Nephron progenitor cell (in vitro differentiated cells): ENCODE results near the gene BMPR1A.

Source experiments
- DNase-seq: peaks from one replicate; pipeline ENCODE4 v3.0.0; 2021
- H3K27ac Mint-ChIP-seq: 2 replicates; pipeline ENCODE4 v1.8.0; 2021; ENCODE audit warnings: mild to moderate bottlenecking, moderate library complexity, mixed read lengths
- H3K27me3 Mint-ChIP-seq: 2 replicates; pipeline ENCODE4 v1.8.0; 2021; ENCODE audit warnings: mild to moderate bottlenecking, low read depth, mixed read lengths; ENCODE audit not compliant: poor library complexity
- H3K36me3 Mint-ChIP-seq: 2 replicates; pipeline ENCODE4 v1.8.0; 2021; ENCODE audit warnings: low read depth, mixed read lengths
- H3K4me1 Mint-ChIP-seq: 2 replicates; pipeline ENCODE4 v1.8.0; 2021; ENCODE audit warnings: mixed read lengths
- H3K4me3 Mint-ChIP-seq: 2 replicates; pipeline ENCODE4 v1.8.0; 2021; ENCODE audit warnings: mild to moderate bottlenecking, moderate library complexity, mixed read lengths
- H3K9me3 Mint-ChIP-seq: 2 replicates; pipeline ENCODE4 v1.8.0; 2021; ENCODE audit warnings: mild to moderate bottlenecking, moderate library complexity, mixed read lengths
- CTCF ChIP-seq: fragments of 200-600 bp; sonication (generic); IDR thresholded peaks from 2 replicates; pipeline ENCODE4 v1.5.0; 2021; ENCODE audit warnings: antibody characterized with exemption

BMPR1A gene

GRCh38 chr10:86942441-86943315 lies 186.3 kb downstream of the BMPR1A start:
- peaks cover 7% of the 10 kb centered on the region for H3K36me3 Mint-ChIP-seq
- TF ChIP-seq CTCF: no peak
- DNase-seq: no peak
- no peak overlapping the region for H3K27ac Mint-ChIP-seq
- peaks cover 38% of the 10 kb centered on the region for H3K4me1 Mint-ChIP-seq
- H3K9me3 Mint-ChIP-seq: peaks cover 3% of the 10 kb centered on the region
- H3K27me3 Mint-ChIP-seq: peaks cover 3% of the 10 kb centered on the region
- H3K4me3 Mint-ChIP-seq: no peak overlapping the region

DNA sequence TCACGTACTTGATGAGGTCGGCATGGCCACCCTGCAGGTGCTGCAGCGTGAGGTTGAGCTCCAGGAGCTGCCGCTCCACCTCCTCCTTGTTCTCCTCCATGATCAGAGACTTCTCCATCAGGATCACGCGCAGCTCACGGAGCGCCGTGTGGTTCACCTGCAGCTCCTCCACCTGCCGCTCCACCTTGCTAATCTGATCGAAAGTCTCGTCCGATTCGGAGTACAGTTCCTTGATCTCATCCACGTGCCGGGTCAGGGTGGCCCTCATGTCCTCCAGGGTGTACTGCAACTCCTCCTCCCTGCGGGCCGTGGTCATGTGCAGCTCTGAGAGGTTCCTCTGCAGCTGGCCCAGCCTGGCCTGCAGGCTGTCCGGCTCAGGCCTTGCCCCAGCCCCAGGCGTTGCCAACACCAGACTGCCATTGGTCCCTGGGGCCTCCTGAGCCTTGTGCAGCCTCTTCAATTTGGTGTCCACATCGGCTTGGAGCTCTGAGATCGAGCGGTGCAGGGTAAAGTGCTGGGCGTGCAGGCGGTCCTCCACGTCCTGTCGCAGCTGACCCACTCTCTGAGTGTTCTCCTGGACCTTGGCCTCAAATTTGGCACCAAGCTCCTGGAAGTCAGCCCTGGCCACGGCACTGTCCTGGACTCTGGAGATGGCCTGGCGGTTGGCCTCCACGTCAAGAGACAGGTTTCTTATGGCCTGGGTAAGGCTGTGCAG lies 187.1 kb downstream of the BMPR1A start:
- Mint-ChIP-seq H3K4me1 (peaks cover 38% of the 10 kb centered on the region), H3K9me3 (peaks cover 8% of the 10 kb centered on the region), H3K36me3 (peaks cover 11% of the 10 kb centered on the region), H3K27ac (no peak overlapping the region), H3K4me3 (no peak overlapping the region), H3K27me3 (peaks cover 3% of the 10 kb centered on the region)
- TF ChIP-seq CTCF: no peak
- DNase-seq: no peak

DNA sequence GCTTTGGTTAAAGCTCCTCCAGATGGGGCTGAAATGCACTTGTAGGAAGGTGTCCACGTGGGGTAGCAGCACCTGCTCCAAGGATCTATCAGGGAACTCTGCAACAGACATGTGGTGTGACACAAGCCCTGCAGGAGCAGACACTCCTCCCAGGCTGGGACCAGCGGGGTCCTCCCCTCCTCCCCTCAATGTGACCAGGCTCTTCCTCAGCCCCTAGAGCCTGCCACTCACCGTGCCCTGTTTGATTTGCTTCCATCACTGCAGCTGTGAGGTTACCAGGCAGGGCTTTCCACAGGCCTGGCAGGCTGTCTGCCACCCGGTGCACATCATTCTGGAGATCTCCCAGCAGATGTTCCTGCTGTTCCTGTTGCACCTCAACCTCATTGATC lies 187.6 kb downstream of the BMPR1A start:
- no peak for TF ChIP-seq CTCF
- no peak for DNase-seq
- Mint-ChIP-seq H3K27ac (peak overlapping the region; percentile 88), H3K4me3 (no peak overlapping the region), H3K9me3 (peaks cover 9% of the 10 kb centered on the region), H3K4me1 (peaks cover 38% of the 10 kb centered on the region), H3K27me3 (peaks cover 3% of the 10 kb centered on the region), H3K36me3 (peaks cover 13% of the 10 kb centered on the region)

DNA sequence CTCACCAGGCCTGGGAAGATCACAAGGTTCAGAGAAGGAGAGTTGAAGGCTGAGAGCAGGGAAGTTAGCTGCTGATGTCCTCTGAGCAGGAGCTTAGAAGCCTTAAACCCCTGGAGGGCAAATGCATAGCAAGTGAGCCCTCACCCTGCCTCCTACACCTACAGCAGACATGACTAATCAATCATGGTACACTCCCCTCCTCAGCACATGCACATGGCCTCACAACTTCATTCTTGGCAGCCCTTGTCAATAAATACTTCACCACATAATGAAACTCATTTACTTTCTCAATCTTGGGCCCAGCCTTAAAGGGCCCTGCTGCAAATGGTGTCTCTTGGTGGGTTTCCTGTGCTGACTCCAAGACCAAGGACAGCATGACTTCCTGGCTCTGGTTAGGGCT lies 188.1 kb downstream of the BMPR1A start:
- Mint-ChIP-seq H3K4me1 (peaks cover 36% of the 10 kb centered on the region), H3K4me3 (peak overlapping the region; percentile 12)

DNA sequence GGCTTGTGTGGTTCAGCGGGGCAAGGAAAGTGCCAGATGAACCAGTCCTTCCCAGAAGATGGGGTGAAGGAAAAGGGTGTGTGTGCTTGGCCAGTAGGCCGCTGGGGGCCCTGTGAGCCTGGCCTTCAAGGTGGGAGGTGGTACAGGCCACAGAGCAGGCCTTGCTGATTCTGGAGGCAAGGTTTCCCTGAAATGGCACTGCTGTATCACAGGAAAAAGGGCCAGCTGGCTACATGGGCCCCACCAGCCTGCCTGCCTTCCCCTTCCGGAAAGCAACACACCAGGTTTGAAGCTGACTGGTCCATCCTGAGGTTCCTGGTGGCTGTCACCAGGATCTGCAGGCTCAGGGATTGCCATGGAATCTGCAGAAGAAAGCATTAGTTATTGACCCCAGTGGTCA lies 188.5 kb downstream of the BMPR1A start:
- Mint-ChIP-seq H3K9me3 (peaks cover 9% of the 10 kb centered on the region), H3K27ac (peak overlapping the region; percentile 16), H3K36me3 (peaks cover 13% of the 10 kb centered on the region), H3K27me3 (no peaks in the 10 kb centered on the region), H3K4me1 (peaks cover 33% of the 10 kb centered on the region), H3K4me3 (peak overlapping the region; percentile 12)
- DNase-seq: no peak
- TF ChIP-seq CTCF: no peak

More for the DNA sequence above, 188.1 kb downstream of the BMPR1A start:
- TF ChIP-seq CTCF: no peak
- no peak for DNase-seq
- peaks cover 13% of the 10 kb centered on the region for H3K36me3 Mint-ChIP-seq
- peaks cover 9% of the 10 kb centered on the region for H3K9me3 Mint-ChIP-seq
- peak overlapping the region; percentile 88 for H3K27ac Mint-ChIP-seq
- H3K27me3 Mint-ChIP-seq: peaks cover 2% of the 10 kb centered on the region
